Vagina (tissue), 2 donors: ENCODE measurements around the gene SORL1-AS1.

Experiments used
- POLR2A ChIP-seq, 2 donors: fragments of 450-650 bp; IDR thresholded peaks; one replicate each; pipeline ENCODE4 v1.6.1; 2017; ENCODE audit warnings: antibody characterized with exemption in 2 of 2, mild to moderate bottlenecking in 2 of 2, moderate library complexity in 2 of 2
- POLR2AphosphoS5 ChIP-seq, 2 donors: sonication (generic); formaldehyde crosslinking; IDR thresholded peaks; one replicate each; pipeline ENCODE4 v1.9.0; 2017; ENCODE audit warnings: antibody characterized with exemption in 2 of 2, mild to moderate bottlenecking in 2 of 2, low read depth in 1 of 2; ENCODE audit not compliant: insufficient read depth in 1 of 2
- TF ChIP-seq, protein P1 (sequence below), 3 experiments: fragments of 450-650 bp in 2 of 3; fragments of 200-600 bp in 1 of 3; sonication (generic) in 1 of 3; IDR thresholded peaks; one replicate each; pipeline ENCODE4 v1.5.1; 2017 to 2019; ENCODE audit warnings: antibody characterized with exemption in 3 of 3, mild to moderate bottlenecking in 2 of 3, moderate library complexity in 2 of 3

GRCh38 chr11:121426476-121427399, 26.0 kb downstream of the SORL1-AS1 start:
- TF ChIP-seq, protein P1, sequence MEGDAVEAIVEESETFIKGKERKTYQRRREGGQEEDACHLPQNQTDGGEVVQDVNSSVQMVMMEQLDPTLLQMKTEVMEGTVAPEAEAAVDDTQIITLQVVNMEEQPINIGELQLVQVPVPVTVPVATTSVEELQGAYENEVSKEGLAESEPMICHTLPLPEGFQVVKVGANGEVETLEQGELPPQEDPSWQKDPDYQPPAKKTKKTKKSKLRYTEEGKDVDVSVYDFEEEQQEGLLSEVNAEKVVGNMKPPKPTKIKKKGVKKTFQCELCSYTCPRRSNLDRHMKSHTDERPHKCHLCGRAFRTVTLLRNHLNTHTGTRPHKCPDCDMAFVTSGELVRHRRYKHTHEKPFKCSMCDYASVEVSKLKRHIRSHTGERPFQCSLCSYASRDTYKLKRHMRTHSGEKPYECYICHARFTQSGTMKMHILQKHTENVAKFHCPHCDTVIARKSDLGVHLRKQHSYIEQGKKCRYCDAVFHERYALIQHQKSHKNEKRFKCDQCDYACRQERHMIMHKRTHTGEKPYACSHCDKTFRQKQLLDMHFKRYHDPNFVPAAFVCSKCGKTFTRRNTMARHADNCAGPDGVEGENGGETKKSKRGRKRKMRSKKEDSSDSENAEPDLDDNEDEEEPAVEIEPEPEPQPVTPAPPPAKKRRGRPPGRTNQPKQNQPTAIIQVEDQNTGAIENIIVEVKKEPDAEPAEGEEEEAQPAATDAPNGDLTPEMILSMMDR (IDR thresholded peaks at IDR 0.05) = no peak
- TF ChIP-seq POLR2A (IDR thresholded peaks at IDR 0.05) (no peak), POLR2AphosphoS5 (IDR thresholded peaks at IDR 0.05; ENCODE audit: insufficient read depth in 1 of 2, low read depth in 1 of 2) (no peak)
